NCI-H2107 treated with DMSO at 0.1 percent for 48 hours (cell line): ENCODE data around the gene MRM2.

Experiments used
- DNase-seq: peaks from one replicate; lab custom pipeline; 2025; ENCODE audit not compliant: unreplicated experiment; lab: John Stamatoyannopoulos, UW

The MRM2 gene

DNA sequence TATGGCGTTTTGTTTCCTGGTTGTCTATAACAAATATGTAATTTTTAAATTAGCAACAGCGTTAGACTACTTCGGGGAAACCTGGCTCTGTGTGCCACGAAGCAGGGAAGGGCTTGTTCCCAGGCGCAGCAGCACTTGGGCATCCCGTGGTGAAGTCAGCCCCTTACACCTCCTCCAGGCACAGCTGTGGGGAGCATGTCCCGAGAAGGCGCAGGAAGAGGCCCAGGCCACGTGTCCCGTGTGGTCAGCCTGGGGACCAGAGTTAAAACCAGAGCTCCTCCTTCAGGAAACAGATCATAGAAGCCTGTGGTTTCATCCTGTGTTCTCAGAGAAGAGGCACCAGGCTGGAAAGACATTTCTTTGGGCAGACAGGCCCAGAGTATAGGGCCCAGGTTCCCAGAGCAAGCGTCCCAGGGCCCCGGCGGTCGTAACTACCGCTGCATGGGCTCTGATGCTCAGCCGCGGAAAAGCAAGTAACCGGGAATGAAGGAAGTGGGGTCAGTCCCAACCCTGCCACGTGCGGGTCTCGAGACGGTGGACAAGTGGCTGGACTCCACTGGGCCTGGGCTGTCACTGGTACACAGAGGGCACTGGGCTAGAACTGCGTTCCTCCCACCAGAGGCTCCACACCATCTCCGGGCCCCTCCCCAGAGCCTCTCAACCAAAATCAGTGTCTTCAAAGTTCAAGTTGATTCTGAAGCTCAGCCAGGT, 7.1 kb upstream of the MRM2 start:
- DNase-seq = no peak

DNA sequence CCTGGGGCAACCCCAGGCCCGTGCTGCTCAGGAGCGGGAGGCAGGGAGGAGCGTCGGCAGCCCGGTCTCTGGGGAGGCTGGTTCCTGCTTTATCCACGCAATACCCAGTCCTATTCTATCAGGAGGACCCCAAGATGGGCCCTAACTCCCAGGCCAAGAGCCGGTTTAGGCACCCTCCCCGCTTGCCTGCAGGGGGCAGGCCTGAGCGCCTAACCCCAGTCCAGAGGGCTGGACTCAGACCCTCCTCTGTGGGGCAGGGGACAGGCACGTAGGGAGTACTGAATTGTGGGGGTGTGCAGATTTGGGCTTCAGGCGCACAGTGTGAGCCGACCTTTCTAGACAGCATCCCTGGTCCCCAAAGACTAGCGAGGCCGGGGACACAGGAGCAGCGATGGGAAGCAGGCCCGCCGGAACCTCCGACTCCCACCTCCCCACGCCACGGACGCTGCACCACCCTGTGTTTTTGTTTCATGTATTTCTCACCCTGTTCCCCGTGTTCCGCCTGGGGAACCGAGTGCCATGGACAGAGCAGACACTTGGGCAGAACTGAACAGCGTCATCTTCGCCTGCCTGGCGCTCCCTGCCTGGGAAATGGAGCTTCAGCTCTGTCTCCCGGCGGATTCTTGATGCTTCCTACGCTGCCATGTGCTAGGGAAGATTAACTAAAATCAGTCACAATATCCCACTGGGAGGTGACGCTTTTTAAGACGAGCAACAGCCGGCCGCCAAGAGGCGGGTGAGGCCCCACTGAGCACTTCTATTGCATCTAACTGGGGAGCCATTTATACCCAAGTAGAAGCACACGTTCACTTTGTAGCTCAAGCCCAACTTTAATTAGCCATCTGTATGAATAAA, 5.4 kb upstream of the MRM2 start:
- DNase-seq = no peak

DNA sequence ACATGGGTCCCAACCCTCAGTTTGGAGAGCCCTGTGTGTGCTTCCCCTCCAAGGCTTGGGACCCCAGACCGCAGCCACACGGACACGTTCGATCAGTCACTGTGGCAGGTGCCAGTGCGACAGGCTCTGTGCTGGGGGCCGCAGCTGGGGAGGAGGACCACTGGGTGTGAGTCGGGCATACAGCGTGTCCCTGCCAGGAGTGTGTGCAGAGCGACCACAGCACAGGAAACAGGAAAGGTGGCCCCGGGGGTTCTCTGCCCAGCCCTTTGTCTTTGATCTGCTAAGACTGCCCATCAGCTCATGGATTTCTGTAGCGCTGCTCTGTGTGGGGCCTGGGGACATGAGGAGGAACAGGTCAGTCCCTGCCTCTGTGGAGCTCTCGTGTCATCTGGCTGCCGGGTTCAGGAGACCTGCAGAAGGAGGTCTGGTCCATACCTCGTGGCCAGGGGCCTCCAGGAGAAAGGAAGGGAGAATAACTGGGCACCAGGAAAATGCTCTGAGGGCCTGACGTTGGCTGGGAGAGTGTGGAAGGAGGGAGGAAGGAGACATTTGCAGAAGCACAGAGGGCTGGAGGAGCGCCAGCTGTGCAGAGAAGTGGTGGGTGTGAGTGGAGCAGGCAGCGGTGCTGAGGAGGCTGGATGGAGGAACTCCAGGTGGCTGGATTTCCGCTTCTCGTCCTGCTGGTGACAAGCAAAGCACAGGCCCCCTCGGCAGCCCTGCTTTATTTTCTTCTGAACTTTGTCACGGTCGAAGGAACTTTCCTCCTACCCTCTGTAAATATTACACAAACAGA, 4.1 kb upstream of the MRM2 start:
- no peak for DNase-seq

DNA sequence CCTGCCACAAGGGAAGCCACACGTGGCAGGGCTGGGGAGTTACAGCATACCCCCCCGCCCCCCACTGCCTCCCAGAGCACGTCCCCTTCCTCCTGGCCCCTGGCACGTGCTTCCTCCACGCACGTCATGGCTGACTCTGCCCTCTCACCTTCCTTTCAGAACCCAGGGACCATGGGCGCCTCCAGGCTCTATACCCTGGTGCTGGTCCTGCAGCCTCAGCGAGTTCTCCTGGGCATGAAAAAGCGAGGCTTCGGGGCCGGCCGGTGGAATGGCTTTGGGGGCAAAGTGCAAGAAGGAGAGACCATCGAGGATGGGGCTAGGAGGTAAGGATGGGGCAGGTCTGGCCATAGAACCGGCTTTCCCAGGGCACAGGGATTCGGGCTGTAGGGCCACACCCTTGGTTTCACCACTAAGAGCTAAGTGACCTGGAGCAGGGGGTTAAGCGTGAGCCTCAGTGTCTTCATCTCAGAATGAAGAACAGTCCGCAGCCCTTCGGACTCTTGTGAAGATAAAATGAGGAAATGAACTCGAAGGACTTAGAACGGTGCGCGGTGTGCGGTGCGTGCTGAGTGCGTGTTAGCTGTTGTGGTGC, 2.5 kb upstream of the MRM2 start:
- no peak for DNase-seq

DNA sequence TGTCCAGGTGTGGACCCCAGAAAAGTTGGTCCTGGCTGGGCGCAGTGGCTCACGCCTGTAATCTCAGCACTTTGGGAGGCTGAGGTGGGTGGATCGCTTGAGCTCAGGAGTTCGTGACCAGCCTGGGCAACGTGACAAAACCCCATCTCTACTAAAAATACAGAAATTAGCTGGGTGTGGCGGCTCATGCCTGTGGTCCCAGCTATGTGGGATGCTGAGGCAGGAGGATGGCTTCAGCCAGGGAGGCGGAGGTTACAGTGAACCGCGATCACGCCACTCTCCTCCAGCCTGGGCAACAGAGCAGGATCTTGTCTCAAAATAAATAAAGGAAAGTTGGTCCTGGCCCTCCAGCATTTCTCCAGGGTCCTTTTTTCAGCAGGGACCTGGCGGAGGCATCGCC, 1.5 kb upstream of the MRM2 start:
- DNase-seq = no peak

DNA sequence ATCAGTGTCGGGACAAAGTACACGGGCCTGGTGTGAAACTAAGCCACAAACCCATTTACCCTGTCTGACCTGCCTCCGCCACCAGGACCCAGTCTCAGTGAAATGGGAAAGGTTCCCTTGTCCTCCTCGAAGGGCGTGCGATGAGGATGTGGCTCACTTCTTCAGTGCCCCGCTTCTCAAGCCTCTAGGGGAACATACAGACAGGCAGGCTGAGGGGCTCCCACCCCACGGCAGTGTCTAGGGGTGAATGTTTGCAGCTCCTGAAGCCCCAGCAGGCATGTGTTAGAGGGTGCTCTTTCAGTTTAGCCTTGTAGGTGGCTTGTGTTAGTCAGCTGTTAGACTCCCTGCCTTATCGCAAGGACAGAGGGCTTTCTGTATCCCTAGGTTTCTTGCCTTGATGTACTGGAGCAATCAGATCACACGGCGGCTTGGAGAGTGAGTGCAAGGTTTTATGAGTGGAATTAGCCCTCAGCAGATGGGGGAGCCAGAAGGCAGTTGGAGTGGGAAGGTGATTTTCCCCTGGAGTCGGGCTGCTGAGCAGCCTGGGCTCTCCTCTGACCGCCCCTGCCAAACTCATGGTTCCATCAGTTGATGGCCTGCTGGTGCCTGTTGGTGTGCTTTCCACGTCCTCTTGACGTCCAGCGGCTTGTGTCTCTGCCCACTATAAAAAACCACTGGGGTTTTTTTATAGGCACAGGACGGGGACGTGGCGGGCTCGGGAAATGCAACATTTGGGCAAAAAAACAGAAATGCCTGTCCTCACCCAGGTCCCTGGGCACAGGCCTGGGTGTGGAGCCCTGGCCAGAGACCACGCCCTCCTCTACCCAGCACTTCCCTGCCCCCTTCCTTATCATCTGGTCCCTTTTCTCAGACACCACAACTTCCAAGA, 780 bp upstream of the MRM2 start:
- peak; percentile 12 for DNase-seq

DNA sequence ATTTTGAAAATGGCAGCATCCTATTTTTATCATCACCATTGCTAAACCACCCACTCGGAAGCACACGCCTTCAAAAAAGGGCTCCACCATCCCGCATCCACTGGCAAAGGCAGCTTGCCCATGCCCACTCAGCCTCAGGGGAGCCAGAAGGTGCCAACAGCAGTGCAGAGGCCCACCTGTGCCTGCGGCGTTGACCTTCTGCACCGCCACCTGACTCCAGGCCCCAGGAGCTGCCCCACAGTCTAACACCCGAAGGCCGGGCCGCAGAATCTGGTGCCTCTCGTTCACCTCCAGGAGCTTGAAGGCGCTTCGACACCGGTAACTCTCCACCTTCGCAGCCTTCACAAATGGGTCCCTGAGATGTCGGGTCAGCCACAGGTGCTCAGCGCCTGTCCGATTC, 2.8 kb downstream of the MRM2 start:
- no peak for DNase-seq

DNA sequence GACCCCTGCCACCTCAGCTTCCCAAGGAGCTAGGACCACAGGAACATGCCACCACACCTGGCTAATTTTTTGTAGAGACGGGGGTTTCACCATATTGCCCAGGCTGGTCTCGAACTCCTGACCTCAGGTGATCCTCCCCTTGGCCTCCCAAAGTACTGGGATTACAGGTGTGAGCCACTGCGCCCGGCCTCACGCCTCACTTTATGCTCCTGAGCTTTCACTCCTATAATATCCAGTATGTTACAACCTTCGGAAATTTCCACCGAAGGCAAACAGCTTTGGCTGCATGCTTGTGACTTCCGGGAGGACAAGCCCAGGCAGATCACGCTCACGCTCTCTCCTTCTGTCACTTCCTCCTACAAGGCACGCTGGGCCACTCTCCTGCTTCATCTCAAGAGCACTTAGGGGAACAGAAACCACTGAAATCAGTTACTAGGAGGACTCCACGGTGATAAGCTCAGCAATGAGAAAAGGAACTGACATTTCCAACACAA, 4.8 kb downstream of the MRM2 start:
- no peak for DNase-seq

DNA sequence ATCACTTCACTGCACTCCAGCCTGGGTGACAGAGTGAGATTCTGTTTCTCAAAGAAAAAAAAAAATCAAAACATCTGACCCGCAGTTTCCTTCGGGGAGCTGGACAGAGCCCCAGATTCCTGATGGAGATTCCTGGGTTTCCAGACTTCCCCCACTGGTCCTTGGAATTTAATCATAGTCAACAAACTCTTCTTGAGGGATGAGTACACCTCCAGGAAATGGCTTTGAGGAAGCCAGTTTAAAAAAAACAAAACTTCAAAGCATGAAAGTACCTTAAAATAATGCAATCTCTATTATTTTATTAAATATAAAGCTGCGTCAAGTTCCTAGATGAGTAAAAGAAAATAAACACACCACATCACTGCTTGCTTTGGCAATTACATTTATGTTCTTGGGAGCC, 8.1 kb downstream of the MRM2 start:
- DNase-seq = no peak

DNA sequence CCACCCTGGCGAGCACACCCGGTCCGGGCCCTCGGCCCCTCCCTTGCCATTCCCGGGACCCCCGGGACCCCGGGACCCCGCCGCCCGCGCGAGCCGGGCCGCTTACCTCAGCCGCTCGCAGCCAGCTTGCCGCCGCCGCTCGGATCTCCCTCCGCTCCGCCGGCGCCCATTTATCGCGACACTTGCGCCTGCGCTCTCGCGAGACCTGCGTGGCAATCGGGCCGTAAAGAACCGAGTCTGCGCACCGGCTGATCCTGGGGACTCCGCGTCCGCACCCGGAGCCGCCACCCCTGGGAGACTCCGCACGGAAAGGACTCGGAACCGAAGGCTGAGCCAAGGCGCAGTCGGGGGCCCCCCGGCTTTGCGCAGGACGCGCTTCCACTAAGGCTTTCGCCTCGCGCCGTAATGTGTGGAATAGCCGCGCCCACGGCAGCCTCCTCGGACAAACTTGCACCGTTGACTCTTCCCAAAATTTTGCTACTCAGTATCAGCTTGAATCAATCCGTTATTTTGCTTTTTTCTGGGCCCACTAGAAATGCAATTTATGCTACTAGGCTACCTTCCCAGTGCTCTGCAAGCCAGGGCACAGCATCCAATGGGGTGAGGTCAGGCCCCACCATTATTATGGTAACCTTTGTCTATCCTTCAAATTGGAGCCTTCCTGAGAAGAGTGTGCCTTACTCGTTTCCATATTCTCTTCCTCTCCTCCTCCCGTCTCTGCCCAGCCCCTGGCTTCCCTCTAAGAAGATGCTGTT, 9.1 kb downstream of the MRM2 start, which contains the start of gene MAD1L1:
Gene MAD1L1, minus strand, starts transcription at position 180 of the 755 bp plus-strand sequence. CDS start 2,812 bp downstream, outside the sequence.
- peak; percentile 71 for DNase-seq

DNA sequence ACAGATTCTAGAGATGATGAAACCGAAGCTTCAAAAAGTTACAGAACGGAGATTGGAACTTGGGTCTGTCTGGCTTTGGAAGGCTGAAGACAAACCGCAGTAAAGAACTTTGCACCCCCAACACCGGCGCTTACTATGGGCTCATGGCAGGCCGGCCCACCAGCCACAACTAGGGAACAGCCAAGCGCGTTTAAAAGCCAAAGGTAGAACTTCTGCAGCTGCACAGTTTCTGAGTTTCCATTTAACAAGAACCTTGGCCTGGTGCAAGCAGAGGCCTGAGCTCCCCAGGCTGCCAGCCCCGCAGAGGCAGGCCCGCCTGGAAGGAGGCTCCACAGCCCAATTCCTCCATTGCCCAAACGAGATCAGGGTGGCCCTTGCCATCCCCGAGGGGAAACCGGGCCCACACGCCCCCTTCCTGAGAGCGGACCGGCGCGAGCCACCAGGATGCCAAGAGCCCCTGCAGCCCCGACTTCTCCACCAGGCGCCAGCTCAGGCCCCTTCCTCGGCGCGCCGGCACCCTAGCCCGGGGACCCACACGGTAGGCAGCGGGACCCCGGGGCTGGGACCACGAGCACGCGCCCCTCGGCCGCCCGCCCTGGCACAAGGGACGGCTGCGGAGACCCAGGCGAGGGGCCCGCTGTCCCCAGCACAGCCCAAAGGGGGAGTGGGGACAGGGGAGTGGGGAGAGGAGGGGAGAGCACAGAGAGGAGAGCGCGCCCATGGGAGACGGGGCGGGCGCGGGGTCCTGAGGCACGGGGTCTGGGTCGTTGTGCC, 9.8 kb downstream of the MRM2 start:
- DNase-seq = no peak

DNA sequence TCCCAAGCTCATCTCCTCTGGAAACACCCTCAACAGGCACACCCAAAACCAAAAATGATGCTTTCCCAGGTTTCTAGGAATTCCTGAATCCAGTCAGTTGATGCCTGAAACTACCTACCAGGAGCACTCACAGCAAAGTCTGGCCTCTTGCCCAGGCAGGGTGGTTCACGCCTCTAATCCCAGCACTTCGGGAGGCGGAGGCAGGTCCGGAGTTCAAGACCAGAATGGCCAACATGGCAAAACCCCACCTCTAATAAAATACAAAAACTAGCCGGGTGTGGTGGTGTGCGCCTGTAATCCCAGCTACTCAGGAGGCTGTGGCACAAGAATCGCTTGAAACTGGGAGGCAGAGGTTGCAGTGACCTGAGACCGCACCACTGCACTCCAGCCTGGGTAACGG, 11.1 kb downstream of the MRM2 start:
- no peak for DNase-seq

DNA sequence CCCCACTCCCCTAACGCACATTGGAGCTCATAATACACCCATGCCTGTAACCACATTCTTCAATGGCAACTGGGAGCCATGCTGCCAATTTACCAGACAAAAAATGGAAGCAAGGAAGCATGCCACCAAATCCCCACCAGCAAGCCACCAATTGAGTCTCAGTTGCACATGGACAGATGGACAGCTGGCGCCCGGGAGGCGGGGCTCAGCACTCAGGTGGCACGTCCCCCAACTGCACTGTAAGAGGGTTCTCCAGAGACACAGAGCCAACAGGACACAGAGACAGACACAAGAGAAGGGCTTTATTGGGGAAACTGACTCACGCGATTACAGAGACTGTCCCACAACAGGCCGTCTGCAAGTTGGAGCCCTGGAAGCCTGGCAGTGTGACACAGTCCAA, 11.8 kb downstream of the MRM2 start:
- no peak for DNase-seq

DNA sequence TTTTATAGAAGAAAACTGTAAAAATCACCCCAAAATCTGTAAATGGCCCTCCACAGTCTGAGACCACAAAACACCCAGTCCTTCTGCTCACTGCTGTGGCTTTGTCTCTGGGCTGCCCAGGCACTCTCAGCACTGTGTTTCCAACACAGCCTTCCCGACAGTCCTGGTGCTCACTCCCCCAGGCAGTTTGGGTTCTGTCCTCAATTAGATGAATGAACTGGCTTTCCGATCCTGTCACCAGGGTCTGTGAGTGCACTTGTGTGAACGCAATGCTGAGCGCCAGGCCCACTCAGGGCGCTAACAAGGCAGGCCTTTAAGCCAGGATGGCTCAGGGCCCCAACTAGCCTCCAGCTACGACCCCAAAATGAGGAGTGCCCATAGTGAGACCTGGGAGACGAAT, 12.5 kb downstream of the MRM2 start:
- no peak for DNase-seq

DNA sequence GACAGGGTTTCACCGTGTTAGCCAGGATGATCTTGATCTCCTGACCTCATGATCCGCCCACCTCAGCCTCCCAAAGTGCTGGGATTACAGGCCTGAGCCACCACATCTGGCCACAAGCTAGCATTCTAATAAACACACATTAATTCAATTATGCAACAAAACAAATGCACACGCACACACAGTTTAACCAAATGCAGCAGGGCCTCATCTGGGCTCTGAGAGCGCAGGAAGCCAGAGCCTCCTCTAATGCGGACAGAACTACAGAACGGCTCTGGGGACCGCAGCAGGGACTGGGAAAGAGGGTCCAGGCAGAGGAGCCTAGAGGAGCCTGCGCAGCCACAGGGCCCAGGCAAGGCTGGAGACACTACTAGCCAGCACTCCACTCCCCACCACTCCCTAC, 13.1 kb downstream of the MRM2 start:
- no peak for DNase-seq

DNA sequence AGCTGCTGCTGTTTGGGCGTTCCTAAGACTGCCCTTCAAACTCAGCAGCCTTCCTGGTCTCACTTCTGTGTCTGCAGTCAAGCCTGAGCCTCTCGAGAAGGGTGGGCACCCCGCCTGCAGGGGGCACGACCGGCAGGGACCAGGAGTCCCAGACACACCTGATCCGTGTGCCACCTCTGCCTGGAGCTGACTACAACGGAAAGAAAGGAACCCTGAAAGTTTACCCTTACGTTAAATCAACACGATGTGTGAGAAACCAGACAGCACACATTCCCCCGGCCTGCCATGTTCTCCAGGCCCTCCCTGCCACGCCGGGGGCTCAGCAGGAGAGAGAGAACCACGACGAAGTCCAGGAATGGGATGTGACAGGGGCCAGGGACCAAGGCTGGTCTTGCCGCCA, 14.3 kb downstream of the MRM2 start:
- DNase-seq = no peak

DNA sequence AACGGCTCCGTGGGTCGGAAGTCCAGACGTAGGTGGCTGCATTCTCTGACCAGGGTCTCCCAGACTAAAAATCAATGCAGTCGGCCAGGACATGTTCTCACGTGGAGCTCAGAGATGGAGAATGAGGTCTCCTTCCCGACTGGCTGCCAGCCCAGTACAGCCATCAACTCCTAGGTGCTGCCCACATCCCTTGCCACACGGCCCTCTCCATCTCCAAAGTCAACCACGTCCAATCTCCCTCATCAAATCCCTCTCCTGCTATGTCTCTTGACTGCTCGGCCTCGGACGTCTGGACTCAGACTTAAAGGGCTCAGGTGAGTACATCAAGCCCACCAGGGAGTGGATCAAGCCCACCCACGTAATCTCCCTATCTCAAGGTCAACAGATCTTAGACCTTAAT, 16.2 kb downstream of the MRM2 start:
- no peak for DNase-seq

DNA sequence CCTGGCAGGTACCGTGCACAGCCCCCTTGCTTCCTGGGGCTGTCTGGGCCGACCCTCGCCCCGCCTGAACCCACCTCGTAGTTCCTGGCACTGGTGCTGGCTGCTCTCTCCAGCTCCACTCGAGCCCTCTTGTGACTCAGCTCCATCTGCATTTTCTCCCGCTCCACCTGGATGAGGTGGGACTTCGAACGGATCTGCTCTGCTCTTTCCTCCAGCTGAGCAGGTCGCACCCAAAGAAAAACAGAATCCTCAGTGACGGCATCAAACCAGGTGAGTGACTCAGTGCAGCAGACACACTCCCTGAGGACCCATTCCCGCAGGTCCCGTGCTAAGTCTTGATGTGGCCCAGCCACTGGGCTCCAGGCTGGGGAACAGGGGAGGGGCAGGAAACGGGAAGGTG, 16.7 kb downstream of the MRM2 start:
- no peak for DNase-seq

DNA sequence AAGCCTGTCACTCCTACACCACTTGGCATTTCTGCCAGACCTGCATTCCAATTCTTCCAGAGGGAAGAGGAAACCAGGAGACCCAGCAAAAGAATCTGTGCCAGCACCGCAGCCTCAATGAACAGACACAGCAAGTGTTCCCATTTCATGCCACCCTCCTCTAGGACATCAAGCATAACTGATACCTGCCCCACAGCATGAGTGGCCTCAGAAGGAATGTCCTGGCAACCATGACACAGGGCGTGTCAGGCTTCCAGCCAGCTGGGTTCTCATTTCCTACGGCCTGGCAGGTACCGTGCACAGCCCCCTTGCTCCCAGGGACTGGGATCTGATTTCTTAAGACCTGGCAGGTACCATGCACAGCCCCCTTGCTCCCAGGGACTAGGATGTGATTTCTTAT, 17.1 kb downstream of the MRM2 start:
- no peak for DNase-seq
